C4-2B (cell line): Measurements from ENCODE around the gene SMC3.

Source experiments
- ZFX ChIP-seq: fragments of 450-650 bp; IDR thresholded peaks from 2 replicates; pipeline ENCODE4 v1.6.1; 2017
- TF ChIP-seq, protein P1 (sequence below): fragments of 450-650 bp; conservative IDR thresholded peaks from 2 replicates; pipeline ENCODE4 v1.5.1; 2017; ENCODE audit warnings: mild to moderate bottlenecking

- TF ChIP-seq, protein P1, sequence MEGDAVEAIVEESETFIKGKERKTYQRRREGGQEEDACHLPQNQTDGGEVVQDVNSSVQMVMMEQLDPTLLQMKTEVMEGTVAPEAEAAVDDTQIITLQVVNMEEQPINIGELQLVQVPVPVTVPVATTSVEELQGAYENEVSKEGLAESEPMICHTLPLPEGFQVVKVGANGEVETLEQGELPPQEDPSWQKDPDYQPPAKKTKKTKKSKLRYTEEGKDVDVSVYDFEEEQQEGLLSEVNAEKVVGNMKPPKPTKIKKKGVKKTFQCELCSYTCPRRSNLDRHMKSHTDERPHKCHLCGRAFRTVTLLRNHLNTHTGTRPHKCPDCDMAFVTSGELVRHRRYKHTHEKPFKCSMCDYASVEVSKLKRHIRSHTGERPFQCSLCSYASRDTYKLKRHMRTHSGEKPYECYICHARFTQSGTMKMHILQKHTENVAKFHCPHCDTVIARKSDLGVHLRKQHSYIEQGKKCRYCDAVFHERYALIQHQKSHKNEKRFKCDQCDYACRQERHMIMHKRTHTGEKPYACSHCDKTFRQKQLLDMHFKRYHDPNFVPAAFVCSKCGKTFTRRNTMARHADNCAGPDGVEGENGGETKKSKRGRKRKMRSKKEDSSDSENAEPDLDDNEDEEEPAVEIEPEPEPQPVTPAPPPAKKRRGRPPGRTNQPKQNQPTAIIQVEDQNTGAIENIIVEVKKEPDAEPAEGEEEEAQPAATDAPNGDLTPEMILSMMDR, result no peak
- no peak for TF ChIP-seq ZFX
Measured at GRCh38 chr10:110609605-110610004, 42.1 kb downstream of the SMC3 start.
